C4-2B (cell line): ENCODE data around the gene ANKRD52.

Experiments
- ZFX ChIP-seq: fragments of 450-650 bp; IDR thresholded peaks from 2 replicates; pipeline ENCODE4 v1.6.1; 2017
- TF ChIP-seq, protein P1 (sequence below): fragments of 450-650 bp; conservative IDR thresholded peaks from 2 replicates; pipeline ENCODE4 v1.5.1; 2017; ENCODE audit warnings: mild to moderate bottlenecking

GRCh38 chr12:56216461-56216860 is 41.7 kb downstream of the ANKRD52 start:
- TF ChIP-seq, protein P1, sequence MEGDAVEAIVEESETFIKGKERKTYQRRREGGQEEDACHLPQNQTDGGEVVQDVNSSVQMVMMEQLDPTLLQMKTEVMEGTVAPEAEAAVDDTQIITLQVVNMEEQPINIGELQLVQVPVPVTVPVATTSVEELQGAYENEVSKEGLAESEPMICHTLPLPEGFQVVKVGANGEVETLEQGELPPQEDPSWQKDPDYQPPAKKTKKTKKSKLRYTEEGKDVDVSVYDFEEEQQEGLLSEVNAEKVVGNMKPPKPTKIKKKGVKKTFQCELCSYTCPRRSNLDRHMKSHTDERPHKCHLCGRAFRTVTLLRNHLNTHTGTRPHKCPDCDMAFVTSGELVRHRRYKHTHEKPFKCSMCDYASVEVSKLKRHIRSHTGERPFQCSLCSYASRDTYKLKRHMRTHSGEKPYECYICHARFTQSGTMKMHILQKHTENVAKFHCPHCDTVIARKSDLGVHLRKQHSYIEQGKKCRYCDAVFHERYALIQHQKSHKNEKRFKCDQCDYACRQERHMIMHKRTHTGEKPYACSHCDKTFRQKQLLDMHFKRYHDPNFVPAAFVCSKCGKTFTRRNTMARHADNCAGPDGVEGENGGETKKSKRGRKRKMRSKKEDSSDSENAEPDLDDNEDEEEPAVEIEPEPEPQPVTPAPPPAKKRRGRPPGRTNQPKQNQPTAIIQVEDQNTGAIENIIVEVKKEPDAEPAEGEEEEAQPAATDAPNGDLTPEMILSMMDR: no peak
- TF ChIP-seq ZFX: no peak
